ENCODE measurements around the gene MBOAT2.
"Not testable (repeated sequence)": the region's sequence is repeated elsewhere in the genome, so short reads cannot be mapped to it uniquely, and the experiment has no call there.

The MBOAT2 gene, protein sequence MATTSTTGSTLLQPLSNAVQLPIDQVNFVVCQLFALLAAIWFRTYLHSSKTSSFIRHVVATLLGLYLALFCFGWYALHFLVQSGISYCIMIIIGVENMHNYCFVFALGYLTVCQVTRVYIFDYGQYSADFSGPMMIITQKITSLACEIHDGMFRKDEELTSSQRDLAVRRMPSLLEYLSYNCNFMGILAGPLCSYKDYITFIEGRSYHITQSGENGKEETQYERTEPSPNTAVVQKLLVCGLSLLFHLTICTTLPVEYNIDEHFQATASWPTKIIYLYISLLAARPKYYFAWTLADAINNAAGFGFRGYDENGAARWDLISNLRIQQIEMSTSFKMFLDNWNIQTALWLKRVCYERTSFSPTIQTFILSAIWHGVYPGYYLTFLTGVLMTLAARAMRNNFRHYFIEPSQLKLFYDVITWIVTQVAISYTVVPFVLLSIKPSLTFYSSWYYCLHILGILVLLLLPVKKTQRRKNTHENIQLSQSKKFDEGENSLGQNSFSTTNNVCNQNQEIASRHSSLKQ

DNA sequence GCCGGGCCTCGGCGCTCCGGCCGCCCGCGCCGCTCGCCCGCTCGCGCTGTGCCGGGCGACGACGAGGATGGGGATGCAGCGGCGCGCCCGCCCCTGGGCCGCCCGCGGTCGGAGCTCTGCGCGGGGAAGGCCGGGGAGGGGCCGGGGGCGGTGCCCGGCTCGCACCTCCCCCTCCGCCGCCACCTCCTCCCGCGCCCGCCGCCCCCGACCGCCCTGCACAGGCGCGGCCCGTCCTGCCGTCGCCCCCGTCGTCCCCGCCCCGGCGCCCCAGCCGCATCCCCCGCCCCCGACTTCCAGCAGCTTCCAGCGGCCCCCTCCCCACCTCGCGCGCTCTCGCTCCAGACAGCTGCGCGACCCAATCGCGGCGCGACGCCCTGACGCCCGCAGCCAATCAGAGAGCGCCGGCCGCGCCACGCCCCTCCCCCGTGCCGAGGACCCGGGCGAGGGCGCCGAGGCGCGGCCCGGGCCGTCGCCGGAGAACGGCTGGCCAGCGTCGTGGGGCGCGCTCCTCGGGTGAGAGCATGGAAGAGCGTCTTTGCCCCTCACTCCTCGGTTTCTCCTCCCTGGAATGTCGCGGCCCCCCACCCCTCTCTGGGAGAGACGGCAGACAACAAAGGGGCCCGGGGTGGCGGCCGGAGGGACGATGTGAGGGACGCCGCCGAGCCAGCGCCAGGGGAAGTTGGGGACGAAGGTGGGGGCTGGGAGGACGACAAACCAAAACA is at the start of gene MBOAT2:
Gene MBOAT2, minus strand, starts transcription at position 69 of the 722 bp plus-strand sequence. CDS start 70 bp downstream, outside the sequence.
- peak; percentile 82 for DNase-seq

DNA sequence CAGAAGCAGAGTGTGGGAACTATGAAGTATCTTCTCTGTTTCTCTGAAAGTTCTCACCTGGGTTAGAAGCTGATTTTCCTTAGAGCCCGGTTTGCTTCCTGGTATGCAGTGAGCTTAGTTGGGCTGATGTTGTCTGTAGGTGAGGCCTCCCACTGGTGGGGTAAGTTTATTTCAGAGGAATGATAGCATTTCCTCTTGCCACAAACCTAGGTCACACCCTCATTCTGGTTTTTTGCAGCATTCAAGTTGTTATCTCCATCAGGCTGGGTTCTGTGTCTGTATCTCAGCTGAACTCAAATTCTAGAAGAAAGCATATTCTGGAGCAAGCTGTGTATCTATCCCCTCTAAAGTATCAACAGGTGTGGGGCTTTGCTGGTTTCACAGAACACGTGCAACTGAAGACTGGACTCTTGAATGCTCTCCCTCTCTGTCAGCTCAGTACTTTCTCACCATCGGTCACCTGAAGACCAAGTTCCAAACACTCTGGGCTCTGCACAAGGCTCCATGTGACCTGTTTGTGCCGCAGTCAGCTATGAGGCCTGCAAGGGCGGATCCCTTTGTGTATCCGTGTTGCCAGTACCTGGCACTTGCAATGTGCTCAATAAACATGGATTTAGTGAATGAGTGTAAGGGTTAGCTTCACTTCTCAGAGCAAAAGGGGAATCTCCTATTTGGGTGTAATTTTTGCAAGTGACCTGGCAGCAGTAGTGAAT is 49.5 kb upstream of the MBOAT2 start:
- DNase-seq: no peak

DNA sequence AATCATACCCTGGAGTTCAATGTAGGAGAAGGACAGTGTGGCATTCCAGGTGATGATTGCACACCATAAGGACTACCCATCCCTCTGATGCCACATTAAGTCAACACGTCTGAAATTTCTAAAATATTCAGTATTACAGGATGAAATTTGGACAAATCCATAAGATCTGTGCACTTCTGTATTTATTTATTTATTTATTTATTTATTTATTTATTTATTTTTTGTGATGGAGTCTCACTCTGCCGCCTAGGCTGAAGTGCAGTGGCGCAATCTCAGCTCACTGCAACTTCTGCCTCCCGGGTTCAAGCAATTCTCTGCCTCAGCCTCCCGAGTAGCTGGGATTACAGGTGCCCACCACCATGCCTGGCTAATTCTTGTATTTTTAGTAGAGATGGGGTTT is 48.0 kb upstream of the MBOAT2 start:
- not testable (repeated sequence) for DNase-seq

DNA sequence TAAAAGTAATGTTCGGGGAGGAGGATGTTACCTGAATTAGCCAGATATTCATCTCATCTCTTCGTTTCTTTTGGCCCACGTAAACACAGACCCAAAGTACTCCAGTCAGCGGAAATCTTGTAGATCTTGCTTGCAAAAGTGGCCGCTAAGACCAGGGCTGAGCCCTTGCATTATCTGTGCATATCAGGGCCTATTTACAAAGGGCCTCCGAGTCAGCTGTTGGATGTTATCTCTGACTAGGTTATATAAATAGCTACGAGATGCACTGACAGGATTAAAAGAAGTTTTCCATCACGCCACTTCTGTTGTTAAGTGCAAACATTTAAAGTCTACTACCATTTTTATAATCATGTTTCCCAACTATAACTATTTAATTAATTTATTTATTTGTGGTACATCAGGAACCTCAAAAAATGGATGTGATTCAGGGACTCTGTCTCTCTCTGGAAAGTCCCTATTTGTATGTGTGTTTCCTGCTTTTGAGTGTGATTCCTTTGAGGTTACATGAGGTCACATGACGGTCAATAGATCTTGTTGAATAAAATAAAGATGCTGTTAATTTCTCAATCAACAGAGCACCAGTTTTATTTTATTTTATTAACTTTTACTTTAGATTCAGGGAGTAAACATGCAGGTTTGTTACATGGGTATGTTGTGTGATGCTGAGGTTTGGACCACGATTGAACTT is 46.8 kb upstream of the MBOAT2 start:
- DNase-seq: no peak

DNA sequence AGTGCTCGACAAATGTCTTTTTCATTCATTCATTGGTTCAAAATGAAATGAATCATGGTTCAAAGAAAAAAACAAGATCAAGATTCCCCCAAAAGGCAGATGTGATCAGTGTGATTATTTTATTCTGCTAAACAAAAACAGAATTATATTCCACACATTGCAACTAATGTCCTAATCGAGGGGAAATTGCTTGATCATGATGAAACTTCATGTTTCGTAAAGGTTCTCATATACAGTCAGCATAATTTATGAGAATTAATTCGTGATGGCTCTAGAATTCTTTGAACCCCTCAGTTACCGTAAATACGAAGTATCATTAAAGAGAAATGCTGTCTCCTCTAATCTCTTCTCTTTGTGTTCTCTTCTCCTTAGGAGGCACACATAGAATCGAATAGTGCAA is 42.1 kb upstream of the MBOAT2 start:
- DNase-seq: no peak

DNA sequence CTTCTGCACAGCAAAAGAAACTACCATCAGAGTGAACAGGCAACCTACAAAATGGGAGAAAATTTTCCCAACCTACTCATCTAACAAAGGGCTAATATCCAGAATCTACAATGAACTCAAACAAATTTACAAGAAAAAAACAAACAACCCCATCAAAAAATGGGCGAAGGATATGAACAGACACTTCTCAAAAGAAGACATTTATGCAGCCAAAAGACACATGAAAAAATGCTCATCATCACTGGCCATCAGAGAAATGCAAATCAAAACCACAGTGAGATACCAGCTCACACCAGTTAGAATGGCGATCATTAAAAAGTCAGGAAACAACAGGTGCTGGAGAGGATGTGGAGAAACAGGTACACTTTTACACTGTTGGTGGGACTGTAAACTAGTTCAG is 40.0 kb upstream of the MBOAT2 start:
- not testable (repeated sequence) for DNase-seq

DNA sequence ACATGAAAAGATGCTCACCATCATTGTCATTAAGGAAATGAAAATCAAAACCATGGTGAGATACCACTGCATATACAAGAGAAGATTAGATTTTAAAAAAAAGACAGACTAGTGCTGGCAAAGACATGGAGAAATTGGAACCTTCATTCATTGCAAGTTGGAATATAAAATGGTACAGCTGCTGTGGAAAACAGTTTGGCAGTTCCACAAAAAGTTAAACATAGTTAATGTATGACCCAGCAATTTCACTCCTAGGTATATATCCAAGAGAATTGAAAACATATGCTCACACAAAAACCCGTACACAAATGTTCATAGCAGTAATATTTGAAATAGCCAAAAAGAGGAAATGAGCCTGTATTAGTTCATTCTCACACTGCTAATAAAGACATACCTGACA is 33.7 kb upstream of the MBOAT2 start:
- no peak for DNase-seq

DNA sequence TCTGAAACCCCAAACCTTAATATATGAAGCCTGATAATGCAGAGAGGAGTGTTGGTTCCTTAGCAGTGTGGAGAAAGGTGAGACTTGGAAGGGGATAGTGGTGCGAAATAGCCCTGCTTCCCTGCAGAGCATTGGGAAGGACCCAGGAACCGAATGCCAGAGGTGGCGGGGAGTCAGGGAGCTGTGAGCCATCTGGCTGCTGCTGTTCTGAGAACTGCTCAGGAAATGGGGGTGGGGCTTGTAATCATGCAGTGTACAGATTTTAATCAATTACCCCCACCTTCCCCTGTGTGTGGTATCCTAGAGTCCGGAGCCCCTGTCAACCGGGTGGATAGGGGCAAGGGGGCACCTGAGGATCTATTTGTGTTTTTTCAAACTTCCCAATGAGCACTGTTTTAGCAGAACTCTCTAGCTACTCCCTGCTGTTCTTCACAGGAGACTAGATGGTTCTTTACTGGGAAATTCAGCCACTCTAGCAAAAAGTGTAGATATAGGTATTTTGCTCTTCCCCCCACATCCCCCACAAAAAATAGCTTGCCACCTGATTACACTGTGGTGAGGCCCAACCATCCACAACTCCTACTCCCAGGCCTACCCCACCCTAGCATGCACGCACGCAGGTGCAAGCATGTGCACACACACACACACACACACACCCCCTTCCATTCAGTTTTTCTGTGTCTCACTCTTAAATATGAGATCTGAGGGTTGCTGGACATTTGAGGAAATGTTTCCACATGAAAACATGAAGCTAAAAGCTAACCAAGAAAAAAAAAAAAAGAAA is 30.1 kb upstream of the MBOAT2 start:
- DNase-seq: no peak

DNA sequence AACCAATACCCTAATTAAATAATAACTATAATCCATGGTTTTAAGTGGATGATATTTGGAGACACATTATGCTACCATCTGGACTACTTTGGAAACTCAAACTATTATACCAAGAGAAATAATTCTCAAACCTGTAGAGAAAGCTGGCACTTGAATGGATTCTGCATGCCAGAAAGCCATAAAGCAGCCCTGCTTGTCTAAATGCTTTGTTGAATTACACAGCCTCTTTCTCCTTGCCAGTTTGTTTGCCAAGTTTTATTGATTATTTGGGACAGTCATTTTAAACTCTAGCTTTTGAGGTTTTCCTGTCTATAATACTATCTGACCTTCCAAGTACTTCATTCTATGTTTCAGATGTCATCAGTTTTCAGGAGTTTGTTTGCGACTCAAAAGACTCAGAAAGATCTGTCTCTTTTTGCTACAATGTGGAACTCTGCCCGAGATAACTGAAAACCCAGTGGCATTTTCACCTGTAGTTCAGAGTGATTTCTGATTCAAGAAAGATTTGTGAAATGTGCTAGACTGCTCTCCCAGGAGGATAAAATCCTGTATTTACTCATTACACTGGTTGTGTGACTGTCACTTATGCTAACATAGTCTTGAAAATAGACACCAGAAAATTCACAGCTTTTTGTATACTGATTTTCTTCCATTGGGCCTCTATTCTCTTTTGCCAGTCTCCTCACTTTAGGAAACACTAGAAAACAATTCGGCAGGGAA is 29.2 kb upstream of the MBOAT2 start:
- DNase-seq: peak; percentile 31

DNA sequence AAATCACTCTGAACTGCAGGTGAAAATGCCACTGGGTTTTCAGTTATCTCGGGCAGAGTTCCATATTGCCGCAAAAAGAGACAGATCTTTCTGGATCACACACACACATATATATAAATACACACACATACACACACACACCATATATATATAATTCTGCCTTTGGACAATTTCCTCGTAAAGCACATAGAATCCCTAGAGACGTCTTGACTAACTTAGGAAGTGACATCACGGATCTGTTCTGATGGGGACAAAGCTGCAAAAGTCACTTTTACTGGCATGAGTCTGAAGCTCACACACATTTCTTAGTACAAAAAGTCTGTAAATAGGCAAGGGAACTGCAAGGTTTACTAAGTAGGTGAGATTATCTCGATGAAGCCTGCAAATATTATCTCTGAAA is 28.6 kb upstream of the MBOAT2 start:
- no peak for DNase-seq

DNA sequence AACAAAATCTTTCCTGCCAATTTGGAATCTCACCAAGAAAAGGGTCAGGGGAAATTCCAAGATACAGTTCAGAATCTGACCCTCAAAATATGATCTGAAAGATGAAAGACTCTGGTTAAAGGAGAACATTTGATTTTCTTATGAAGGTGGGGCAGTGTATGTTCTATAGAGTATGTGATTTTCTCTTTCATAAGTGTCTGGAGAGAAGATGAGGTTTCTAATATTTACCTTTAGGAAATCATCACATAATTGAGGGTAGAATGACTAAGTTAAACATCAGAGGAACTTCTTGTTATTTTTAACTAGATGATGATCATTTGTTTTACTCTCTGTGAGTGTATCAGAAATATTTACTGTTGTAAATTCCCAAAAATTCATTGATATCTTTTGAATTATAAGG is 27.8 kb upstream of the MBOAT2 start:
- DNase-seq: no peak

DNA sequence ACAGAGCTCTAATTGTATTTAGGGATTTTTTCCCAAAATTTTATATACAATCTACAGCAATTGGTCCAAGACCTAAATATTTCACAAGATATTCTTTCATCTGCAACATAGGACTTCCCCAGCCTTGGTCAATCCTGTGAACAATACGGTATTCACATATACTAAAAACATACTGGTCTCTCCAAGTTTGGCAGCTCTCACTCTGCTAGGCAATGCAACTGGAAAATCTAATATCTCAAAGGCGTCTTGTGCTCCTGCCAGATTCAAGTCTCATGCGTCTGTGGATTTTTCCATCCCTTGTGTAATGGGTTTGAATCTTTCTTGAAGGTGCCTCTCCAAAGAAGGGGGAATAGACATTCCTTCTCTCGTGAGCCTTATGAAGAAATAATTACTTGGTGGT is 27.4 kb upstream of the MBOAT2 start:
- no peak for DNase-seq

DNA sequence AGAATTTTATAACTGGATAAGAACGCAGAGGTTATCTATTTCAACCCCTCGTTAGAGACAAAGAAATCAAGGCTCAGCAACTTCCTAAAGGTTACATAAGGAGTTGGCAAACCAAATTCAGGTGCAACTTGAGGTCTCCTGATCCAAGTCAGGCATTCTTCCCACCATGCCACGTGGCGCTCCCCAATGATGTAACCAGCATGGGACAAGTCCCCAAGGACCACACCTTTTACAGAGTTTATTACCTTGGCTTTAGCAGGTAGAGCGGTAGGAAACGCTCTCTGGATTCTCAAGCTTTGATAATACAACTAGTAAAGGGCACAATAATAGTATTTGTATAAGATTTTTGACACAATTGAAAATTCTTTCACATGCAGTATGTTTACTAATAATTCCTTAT is 26.7 kb upstream of the MBOAT2 start:
- peak; percentile 24 for DNase-seq

DNA sequence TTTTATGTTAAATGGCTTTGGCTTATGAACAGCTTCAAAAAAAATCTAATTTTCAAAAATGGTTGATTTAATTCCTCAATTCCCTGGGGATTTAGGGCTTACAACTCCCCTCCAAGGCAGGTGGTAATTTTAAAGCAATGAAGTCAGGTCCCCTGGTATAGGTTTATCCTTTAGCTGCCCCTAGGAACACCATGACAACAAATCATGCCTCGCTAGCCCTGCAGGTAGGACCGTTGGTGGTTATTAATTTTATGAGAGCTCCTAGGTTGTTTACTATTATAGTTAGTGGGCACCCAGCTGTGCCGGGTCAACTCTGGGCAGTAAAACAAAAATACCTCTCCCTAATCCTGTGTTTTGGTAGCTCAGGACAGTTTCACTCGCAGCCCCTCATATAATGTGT is 26.2 kb upstream of the MBOAT2 start:
- DNase-seq: peak; percentile 54

DNA sequence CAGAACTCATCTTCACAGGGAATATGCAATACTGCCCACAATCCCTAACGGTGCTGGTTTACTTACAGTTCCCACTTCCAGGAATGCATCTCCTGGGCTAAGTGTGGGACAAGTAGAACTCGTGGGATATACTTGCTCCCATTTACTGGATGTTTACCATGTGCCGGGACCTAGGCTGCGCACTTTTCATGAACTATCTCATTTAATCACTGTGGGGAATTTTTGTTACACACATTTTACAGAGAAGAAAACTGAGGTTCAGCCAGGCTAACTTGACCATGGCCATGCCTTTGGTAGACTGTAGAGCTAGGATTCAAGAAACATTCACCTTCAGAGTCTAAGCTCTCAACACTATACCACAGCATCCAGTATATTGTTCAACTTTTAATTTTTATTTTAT is 24.4 kb upstream of the MBOAT2 start:
- no peak for DNase-seq

DNA sequence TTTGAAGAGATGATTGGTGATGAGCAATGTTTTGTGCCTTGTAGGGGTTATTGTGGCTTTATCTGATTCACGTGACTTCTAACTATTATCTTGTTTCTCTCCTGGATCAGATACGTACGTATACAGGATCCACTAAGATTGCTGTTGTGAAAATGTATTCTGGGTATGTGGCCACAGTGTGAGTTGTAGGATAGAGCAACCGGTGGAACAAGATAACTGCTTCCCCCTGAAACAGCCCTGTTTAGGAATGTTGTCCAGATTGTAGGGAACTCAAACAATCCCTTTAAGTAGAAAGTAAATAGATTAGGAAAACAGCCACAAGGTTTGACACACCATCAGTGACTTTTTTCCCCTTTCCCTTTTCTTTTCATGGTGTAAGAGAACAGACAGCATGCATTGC is 22.3 kb upstream of the MBOAT2 start:
- DNase-seq: no peak

DNA sequence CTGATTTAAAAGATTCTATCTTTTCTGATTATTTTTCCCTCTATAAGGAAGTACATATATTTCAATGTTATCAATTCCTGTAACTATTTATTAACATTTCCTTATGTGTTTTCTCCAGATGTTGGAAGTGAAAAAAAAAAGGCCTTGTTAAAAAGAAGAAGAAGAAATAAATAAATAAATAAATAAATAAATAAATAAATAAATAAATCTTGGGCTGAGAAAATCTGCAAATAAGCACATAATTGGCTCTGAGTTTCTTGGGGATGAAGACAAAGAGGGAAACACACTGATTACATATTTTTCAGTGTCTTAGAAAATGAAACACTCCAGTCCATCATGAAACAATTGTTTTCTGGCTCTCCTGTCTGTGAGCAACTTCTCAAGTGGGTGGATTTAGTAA is 21.1 kb upstream of the MBOAT2 start:
- no peak for DNase-seq

DNA sequence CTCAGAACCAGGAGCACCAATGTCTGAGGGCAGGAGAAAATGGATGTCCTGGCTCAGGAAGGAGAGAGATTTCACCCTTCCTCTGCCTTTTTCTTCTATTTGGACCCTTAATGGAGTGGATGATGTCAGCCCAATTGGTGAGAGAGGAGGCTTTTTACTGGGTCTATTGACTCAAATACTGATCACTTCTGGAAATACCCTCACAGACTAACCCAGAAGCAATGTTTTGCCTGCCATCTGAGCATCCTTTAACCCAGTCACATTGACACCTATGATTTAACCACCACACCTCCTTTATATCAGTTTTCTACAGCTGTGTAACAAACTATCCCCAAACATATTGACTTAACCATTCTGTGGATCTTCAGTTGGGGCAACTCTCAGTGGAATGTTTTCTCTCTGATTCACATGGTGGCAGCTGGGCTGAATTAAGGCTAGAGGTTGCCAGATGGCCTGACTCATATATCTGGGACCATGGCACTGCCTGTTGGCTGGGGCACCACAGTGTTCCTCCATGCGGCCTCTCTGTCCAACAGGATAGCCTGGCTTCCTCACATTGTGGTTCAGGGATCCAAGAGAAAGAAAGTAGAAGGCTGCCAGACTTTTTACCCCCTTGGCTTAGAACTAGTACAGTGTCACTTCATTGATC is 18.2 kb upstream of the MBOAT2 start:
- DNase-seq: no peak

DNA sequence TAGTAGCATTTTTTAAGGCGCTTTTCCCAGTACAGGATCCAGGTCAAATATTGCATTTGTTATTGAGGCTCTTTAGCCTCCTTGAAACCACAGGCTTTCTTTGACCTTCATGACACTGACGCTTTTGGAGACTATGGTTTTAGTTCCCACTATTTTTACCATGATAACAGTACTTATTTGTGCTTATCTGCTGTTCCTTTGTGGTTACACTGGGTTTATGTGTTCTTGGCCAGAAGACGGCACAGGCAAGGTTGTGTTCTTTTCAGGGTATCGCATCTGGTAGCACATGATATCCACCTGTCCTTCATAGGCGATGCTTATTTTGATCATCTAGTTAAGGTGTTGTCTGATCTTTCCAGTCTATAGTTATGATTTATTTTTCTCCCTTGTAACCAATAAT is 16.8 kb upstream of the MBOAT2 start:
- DNase-seq: no peak

DNA sequence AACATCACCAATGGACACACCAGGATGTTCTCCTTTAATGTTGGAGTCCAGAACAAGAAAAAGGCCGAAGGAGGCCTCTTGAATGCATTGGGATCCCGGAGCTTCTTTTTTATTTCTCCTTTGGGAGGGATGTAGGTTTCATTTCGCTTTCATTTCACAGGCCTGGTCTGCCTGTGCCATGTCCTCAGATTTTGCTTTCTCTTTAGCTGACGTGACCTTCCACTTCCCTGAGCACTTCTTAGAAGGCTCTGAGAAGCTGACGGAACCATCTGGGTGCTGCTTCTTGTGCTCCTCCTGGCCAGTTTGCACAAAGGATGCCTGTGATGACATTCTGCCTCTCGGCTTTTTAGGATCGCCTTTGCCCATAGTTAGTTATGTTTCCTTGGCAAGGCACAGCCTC is 15.1 kb upstream of the MBOAT2 start:
- DNase-seq: no peak

DNA sequence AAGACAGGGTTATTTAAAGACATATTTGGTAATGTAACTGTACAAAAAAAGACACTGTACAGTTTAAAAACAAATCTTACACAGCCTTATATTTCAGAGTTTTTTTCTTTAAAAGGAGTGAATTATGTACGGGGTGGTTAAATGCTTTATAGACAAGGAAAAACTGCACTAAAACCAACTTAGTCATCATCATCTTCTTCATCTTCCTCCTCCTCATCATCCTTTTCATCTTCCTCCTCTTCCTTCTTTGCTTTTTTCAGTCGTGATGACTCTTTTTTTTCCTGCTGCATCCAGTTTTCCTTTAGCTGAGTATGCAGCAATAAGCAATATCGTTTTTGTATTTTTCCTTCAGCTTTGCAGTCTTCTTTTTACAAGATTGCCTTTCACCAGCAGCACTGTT is 14.6 kb upstream of the MBOAT2 start:
- DNase-seq: no peak
